ENCODE measurements around the gene KLF16. TPM values are rescaled to one million over a fixed set of nuclear protein-coding genes. Genes with fewer than 3 reads are reported as not detected.

Gene KLF16
- total and polyA plus RNA-seq, 9 of the 15 experiments (the other 6 are each of a cell fraction or from before 2014, with no cell fraction given) = 0.04 to 60.4 (median 6.8) TPM

DNA sequence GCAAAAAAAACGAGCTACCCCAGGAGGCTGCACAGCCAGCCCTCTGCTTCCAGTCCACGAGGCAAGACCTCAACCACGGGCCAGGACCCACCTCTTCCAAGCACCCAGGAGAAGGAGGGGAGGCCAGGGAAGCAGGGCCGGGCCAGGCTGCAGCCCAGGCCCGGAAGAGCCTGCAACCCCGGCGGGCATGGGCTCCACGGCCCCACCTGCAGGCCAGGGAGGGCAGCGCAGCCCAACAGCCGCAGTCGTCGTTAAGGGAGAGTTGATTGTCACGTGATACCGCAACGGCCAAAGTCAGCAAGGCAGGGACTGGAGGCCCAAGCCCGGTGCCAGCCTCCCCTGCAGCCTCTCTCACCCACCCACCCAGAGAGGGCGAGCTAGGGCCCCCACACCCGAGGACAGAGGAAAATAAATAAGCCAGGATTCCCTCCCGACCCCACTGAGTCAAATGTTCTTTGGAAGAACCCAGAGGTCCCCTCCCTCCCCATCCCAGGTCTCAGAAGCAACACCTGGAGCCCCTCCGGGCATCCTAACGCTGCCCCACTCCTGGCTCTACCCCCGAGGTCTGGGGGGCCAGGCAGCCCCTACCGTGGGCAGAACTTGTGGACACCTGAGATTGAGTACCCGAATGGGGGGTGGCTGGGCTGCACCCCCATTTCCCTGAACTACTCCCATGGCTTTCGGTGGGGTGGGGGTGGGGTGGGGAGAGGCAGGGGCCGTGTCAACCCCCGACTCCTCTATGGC is 9.9 kb downstream of the KLF16 start (continued):
- TF ChIP-seq, protein P1, sequence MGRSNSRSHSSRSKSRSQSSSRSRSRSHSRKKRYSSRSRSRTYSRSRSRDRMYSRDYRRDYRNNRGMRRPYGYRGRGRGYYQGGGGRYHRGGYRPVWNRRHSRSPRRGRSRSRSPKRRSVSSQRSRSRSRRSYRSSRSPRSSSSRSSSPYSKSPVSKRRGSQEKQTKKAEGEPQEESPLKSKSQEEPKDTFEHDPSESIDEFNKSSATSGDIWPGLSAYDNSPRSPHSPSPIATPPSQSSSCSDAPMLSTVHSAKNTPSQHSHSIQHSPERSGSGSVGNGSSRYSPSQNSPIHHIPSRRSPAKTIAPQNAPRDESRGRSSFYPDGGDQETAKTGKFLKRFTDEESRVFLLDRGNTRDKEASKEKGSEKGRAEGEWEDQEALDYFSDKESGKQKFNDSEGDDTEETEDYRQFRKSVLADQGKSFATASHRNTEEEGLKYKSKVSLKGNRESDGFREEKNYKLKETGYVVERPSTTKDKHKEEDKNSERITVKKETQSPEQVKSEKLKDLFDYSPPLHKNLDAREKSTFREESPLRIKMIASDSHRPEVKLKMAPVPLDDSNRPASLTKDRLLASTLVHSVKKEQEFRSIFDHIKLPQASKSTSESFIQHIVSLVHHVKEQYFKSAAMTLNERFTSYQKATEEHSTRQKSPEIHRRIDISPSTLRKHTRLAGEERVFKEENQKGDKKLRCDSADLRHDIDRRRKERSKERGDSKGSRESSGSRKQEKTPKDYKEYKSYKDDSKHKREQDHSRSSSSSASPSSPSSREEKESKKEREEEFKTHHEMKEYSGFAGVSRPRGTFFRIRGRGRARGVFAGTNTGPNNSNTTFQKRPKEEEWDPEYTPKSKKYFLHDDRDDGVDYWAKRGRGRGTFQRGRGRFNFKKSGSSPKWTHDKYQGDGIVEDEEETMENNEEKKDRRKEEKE (IDR thresholded peaks at IDR 0.05; ENCODE audit: borderline replicate concordance in 1 of 2, control insufficient read depth in 1 of 2, low read depth in 2 of 2, low read length in 1 of 2) = no peak
- no peak for TF ChIP-seq BCOR (IDR thresholded peaks at IDR 0.05)
- TF ChIP-seq, protein P2, sequence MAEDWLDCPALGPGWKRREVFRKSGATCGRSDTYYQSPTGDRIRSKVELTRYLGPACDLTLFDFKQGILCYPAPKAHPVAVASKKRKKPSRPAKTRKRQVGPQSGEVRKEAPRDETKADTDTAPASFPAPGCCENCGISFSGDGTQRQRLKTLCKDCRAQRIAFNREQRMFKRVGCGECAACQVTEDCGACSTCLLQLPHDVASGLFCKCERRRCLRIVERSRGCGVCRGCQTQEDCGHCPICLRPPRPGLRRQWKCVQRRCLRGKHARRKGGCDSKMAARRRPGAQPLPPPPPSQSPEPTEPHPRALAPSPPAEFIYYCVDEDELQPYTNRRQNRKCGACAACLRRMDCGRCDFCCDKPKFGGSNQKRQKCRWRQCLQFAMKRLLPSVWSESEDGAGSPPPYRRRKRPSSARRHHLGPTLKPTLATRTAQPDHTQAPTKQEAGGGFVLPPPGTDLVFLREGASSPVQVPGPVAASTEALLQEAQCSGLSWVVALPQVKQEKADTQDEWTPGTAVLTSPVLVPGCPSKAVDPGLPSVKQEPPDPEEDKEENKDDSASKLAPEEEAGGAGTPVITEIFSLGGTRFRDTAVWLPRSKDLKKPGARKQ (CRISPR knock-in tag; IDR thresholded peaks at IDR 0.05) = no peak
- no peak for TF ChIP-seq MTA2 (IDR thresholded peaks at IDR 0.05; ENCODE audit: low read depth)
- TF ChIP-seq HDAC1 (IDR thresholded peaks at IDR 0.05) = 0 out of 4 replicates have a peak, but pooled peaks of 1 of the 2 experiments have one; percentile 44
- TF ChIP-seq, protein P3, sequence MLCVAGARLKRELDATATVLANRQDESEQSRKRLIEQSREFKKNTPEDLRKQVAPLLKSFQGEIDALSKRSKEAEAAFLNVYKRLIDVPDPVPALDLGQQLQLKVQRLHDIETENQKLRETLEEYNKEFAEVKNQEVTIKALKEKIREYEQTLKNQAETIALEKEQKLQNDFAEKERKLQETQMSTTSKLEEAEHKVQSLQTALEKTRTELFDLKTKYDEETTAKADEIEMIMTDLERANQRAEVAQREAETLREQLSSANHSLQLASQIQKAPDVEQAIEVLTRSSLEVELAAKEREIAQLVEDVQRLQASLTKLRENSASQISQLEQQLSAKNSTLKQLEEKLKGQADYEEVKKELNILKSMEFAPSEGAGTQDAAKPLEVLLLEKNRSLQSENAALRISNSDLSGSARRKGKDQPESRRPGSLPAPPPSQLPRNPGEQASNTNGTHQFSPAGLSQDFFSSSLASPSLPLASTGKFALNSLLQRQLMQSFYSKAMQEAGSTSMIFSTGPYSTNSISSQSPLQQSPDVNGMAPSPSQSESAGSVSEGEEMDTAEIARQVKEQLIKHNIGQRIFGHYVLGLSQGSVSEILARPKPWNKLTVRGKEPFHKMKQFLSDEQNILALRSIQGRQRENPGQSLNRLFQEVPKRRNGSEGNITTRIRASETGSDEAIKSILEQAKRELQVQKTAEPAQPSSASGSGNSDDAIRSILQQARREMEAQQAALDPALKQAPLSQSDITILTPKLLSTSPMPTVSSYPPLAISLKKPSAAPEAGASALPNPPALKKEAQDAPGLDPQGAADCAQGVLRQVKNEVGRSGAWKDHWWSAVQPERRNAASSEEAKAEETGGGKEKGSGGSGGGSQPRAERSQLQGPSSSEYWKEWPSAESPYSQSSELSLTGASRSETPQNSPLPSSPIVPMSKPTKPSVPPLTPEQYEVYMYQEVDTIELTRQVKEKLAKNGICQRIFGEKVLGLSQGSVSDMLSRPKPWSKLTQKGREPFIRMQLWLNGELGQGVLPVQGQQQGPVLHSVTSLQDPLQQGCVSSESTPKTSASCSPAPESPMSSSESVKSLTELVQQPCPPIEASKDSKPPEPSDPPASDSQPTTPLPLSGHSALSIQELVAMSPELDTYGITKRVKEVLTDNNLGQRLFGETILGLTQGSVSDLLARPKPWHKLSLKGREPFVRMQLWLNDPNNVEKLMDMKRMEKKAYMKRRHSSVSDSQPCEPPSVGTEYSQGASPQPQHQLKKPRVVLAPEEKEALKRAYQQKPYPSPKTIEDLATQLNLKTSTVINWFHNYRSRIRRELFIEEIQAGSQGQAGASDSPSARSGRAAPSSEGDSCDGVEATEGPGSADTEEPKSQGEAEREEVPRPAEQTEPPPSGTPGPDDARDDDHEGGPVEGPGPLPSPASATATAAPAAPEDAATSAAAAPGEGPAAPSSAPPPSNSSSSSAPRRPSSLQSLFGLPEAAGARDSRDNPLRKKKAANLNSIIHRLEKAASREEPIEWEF (CRISPR knock-in tag; IDR thresholded peaks at IDR 0.05) = no peak
- TF ChIP-seq, protein P4, sequence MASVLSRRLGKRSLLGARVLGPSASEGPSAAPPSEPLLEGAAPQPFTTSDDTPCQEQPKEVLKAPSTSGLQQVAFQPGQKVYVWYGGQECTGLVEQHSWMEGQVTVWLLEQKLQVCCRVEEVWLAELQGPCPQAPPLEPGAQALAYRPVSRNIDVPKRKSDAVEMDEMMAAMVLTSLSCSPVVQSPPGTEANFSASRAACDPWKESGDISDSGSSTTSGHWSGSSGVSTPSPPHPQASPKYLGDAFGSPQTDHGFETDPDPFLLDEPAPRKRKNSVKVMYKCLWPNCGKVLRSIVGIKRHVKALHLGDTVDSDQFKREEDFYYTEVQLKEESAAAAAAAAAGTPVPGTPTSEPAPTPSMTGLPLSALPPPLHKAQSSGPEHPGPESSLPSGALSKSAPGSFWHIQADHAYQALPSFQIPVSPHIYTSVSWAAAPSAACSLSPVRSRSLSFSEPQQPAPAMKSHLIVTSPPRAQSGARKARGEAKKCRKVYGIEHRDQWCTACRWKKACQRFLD (CRISPR knock-in tag; IDR thresholded peaks at IDR 0.05) = no peak
- TF ChIP-seq U2AF1 (optimal IDR thresholded peaks at IDR 0.05; ENCODE audit: low read depth, low read length) = no peak
- no peak for TF ChIP-seq ZNF584 (CRISPR knock-in tag; IDR thresholded peaks at IDR 0.05; ENCODE audit: low read depth)
- no peak for TF ChIP-seq OTX1 (CRISPR knock-in tag; IDR thresholded peaks at IDR 0.05)
- TF ChIP-seq, protein P5, sequence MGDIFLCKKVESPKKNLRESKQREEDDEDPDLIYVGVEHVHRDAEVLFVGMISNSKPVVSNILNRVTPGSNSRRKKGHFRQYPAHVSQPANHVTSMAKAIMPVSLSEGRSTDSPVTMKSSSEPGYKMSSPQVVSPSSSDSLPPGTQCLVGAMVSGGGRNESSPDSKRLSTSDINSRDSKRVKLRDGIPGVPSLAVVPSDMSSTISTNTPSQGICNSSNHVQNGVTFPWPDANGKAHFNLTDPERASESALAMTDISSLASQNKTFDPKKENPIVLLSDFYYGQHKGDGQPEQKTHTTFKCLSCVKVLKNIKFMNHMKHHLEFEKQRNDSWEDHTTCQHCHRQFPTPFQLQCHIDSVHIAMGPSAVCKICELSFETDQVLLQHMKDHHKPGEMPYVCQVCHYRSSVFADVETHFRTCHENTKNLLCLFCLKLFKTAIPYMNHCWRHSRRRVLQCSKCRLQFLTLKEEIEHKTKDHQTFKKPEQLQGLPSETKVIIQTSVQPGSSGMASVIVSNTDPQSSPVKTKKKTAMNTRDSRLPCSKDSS (IDR thresholded peaks at IDR 0.05; ENCODE audit: low read depth, partially characterized antibody) = no peak
- no peak for TF ChIP-seq SRSF9 (IDR thresholded peaks at IDR 0.05; ENCODE audit: borderline replicate concordance, low read depth, low read length)
- no peak for TF ChIP-seq ZNF507 (tag; conservative IDR thresholded peaks at IDR 0.05)
